Dermis lymphatic vessel endothelial cell (primary cell): ENCODE results near the gene TTC29. TPM values are rescaled to one million over a fixed set of nuclear protein-coding genes. Genes with fewer than 3 reads are reported as not detected.

ENCODE experiments used
- total RNA-seq: library from RNA; depleted of rRNA; stranded (reverse); fragments of >200 nt; gene quantifications from 2 replicates; pipeline ENCODE4 v1.2.1, GENCODE V29; 2014

Gene TTC29, protein sequence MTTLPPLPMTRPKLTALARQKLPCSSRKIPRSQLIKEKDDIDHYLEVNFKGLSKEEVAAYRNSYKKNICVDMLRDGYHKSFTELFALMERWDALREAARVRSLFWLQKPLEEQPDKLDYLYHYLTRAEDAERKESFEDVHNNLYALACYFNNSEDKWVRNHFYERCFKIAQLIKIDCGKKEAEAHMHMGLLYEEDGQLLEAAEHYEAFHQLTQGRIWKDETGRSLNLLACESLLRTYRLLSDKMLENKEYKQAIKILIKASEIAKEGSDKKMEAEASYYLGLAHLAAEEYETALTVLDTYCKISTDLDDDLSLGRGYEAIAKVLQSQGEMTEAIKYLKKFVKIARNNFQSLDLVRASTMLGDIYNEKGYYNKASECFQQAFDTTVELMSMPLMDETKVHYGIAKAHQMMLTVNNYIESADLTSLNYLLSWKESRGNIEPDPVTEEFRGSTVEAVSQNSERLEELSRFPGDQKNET
- total RNA-seq, result under 0.01 TPM in 1 of 2 replicates, not detected in the other

GRCh38 chr4:146945556-146946374, at the start of gene TTC29:
Gene TTC29 (minus strand): TSS chr4:146945864. CDS start chr4:146939895, 5,969 bp downstream.

